HepG2 (cell line): ENCODE data around the gene CENPP. TPM values are rescaled to one million over a fixed set of nuclear protein-coding genes. Genes with fewer than 3 reads are reported as not detected.

ENCODE experiments used
- ATAC-seq: fragments of 200-7000 bp; cut with Tn5 transposase; 3 replicates; pipeline ENCODE4 v1.9.1; 2020; ENCODE audit warnings: mild to moderate bottlenecking, moderate library complexity
- BruUV-seq: library from RNA; stranded (reverse); fragments of 400-500 nt; replicated peaks from 2 replicates; lab custom pipeline; 2021; lab: Mats Ljungman, UMichigan
- CTCF ChIA-PET: fragments of 300-600 bp; formaldehyde crosslinking; extraction: SDS; loops from one replicate; lab custom pipeline; 2021; ENCODE audit warnings: low total read pairs, inconsistent platforms, low intra/inter-chr PET ratio; lab: Yijun Ruan, JAX
- POLR2A ChIA-PET: fragments of 350-600 bp; sonication (Branson Sonifier 250); formaldehyde crosslinking; loops from one replicate; lab custom pipeline; 2020; ENCODE audit warnings: antibody characterized with exemption, inconsistent platforms; lab: Yijun Ruan, JAX
- DNase-seq: peaks from one replicate; pipeline ENCODE4 v3.0.0-alpha.2; 2015; ENCODE audit warnings: low spot score
- FAIRE-seq: peaks from 3 replicates; lab custom pipeline; 2011; peaks lifted over from hg19 to GRCh38; lab: Jason Lieb, UNC
- H2AFZ ChIP-seq: one replicate; pipeline ENCODE4 v1.6.1; 2011; ENCODE audit warnings: low read length, inconsistent platforms
- H3K27ac ChIP-seq: fragments of 300-600 bp; 3 replicates; pipeline ENCODE4 v1.8.0; 2011; ENCODE audit warnings: mixed run types, mild to moderate bottlenecking, mixed read lengths, low read length, inconsistent platforms; ENCODE audit not compliant: insufficient read depth; ENCODE audit errors: extremely low read length
- H3K27me3 ChIP-seq, 2 experiments: fragments of 200-600 bp in 1 of 2; 2 replicates in 1 of 2; 3 replicates in 1 of 2; pipeline versions ENCODE4 v1.6.0 to v1.8.0; 2011; ENCODE audit warnings: low read length in 2 of 2, mild to moderate bottlenecking in 2 of 2, moderate library complexity in 2 of 2, inconsistent platforms in 1 of 2; ENCODE audit not compliant: insufficient read depth in 2 of 2, control insufficient read depth in 1 of 2
- H3K36me3 ChIP-seq, 2 experiments: fragments of 200-600 bp in 1 of 2; replicated peaks in 1 of 2; 2 replicates in 1 of 2; 3 replicates in 1 of 2; pipeline versions ENCODE4 v1.5.1 to v1.8.0; 2011; ENCODE audit warnings: low read length in 2 of 2, inconsistent platforms in 1 of 2; ENCODE audit not compliant: insufficient read depth in 2 of 2, control insufficient read depth in 1 of 2
- H3K4me1 ChIP-seq: 2 replicates; pipeline ENCODE4 v1.5.1; 2012; ENCODE audit warnings: low read length, inconsistent platforms; ENCODE audit not compliant: insufficient read depth
- H3K4me2 ChIP-seq: 2 replicates; pipeline ENCODE4 v1.6.0; 2011; ENCODE audit warnings: low read depth, low read length, inconsistent platforms
- H3K4me3 ChIP-seq, 3 experiments: fragments of 200-600 bp in 1 of 3; sonication (generic), shearing (Covaris generic) in 1 of 3; replicated peaks in 1 of 3; 2 replicates each; pipeline ENCODE4 v1.5.1; 2011 to 2016; ENCODE audit warnings: low read length in 3 of 3, inconsistent platforms in 2 of 3, low read depth in 2 of 3, mild to moderate bottlenecking in 2 of 3, control low read depth in 1 of 3, mixed read lengths in 1 of 3; ENCODE audit not compliant: insufficient read depth in 1 of 3
- H3K79me2 ChIP-seq: one replicate; pipeline ENCODE4 v1.6.1; 2011; ENCODE audit warnings: low read length, inconsistent platforms; ENCODE audit not compliant: insufficient read depth
- H3K9ac ChIP-seq: 2 replicates; pipeline ENCODE4 v1.6.0; 2011; ENCODE audit warnings: mild to moderate bottlenecking, low read depth, low read length, inconsistent platforms; ENCODE audit not compliant: insufficient read depth
- H3K9me3 ChIP-seq: 2 replicates; pipeline ENCODE4 v1.5.1; 2012; ENCODE audit warnings: mild to moderate bottlenecking, low read length
- H4K20me1 ChIP-seq: 2 replicates; pipeline ENCODE4 v1.6.0; 2011; ENCODE audit warnings: inconsistent platforms, mild to moderate bottlenecking, low read length, moderate library complexity; ENCODE audit not compliant: insufficient read depth
- ELF3 ChIP-seq: IDR thresholded peaks from 2 replicates; pipeline ENCODE4 v1.6.1; 2016; ENCODE audit warnings: missing genetic modification reagents, missing compliant biosample characterization
- PHB2 ChIP-seq: fragments of 450-650 bp; IDR thresholded peaks from 2 replicates; pipeline ENCODE4 v1.6.1; 2018; ENCODE audit not compliant: partially characterized antibody
- RFXAP ChIP-seq: sonication (generic); formaldehyde crosslinking; IDR thresholded peaks from 2 replicates; pipeline ENCODE4 v1.4.0; 2020; ENCODE audit warnings: missing genetic modification reagents, borderline replicate concordance
- SNAI1 ChIP-seq: sonication (generic); formaldehyde crosslinking; IDR thresholded peaks from 2 replicates; pipeline ENCODE4 v1.5.0; 2020; ENCODE audit warnings: mild to moderate bottlenecking, missing genetic modification reagents, borderline replicate concordance
- ZBTB7A ChIP-seq: sonication (generic); formaldehyde crosslinking; IDR thresholded peaks from 2 replicates; pipeline ENCODE4 v1.8.0; 2022; ENCODE audit warnings: mild to moderate bottlenecking, missing genetic modification reagents
- ZC3H13 ChIP-seq: sonication (generic); formaldehyde crosslinking; IDR thresholded peaks from 2 replicates; pipeline ENCODE4 v1.8.1; 2023; ENCODE audit warnings: mild to moderate bottlenecking, missing genetic modification reagents, moderate library complexity
- ZMYM2 ChIP-seq: sonication (generic); formaldehyde crosslinking; IDR thresholded peaks from 2 replicates; pipeline ENCODE4 v1.8.0; 2022; ENCODE audit warnings: mild to moderate bottlenecking, missing genetic modification reagents
- ZNF10 ChIP-seq: sonication (generic); formaldehyde crosslinking; IDR thresholded peaks from 2 replicates; pipeline ENCODE4 v1.4.0; 2020; ENCODE audit warnings: mild to moderate bottlenecking, low read depth, missing genetic modification reagents, borderline replicate concordance
- ZNF101 ChIP-seq: sonication (generic); formaldehyde crosslinking; IDR thresholded peaks from 2 replicates; pipeline ENCODE4 v1.4.0; 2020; ENCODE audit warnings: mild to moderate bottlenecking, low read depth, missing genetic modification reagents, borderline replicate concordance
- ZNF124 ChIP-seq: sonication (generic); formaldehyde crosslinking; IDR thresholded peaks from 2 replicates; pipeline ENCODE4 v1.4.0; 2020; ENCODE audit warnings: missing genetic modification reagents
- ZNF296 ChIP-seq: sonication (generic); formaldehyde crosslinking; conservative IDR thresholded peaks from 2 replicates; pipeline ENCODE4 v1.5.0; 2020; ENCODE audit warnings: mild to moderate bottlenecking, missing genetic modification reagents
- ZNF382 ChIP-seq: sonication (generic); formaldehyde crosslinking; IDR thresholded peaks from 2 replicates; pipeline ENCODE4 v1.5.0; 2020; ENCODE audit warnings: missing genetic modification reagents, mild to moderate bottlenecking, borderline replicate concordance
- ZNF432 ChIP-seq: sonication (generic); formaldehyde crosslinking; IDR thresholded peaks from 2 replicates; pipeline ENCODE4 v1.5.0; 2020; ENCODE audit warnings: missing genetic modification reagents, mild to moderate bottlenecking, borderline replicate concordance
- ZNF644 ChIP-seq: IDR thresholded peaks from 2 replicates; pipeline ENCODE4 v1.6.1; 2016; ENCODE audit warnings: low read depth
- ZNF660 ChIP-seq: sonication (generic); formaldehyde crosslinking; IDR thresholded peaks from 2 replicates; pipeline ENCODE4 v1.5.1; 2020; ENCODE audit warnings: mild to moderate bottlenecking, low read depth, missing genetic modification reagents, borderline replicate concordance
- ZNF674 ChIP-seq: sonication (generic); formaldehyde crosslinking; IDR thresholded peaks from 2 replicates; pipeline ENCODE4 v1.5.0; 2020; ENCODE audit warnings: low read depth, mild to moderate bottlenecking, missing genetic modification reagents
- ZNF749 ChIP-seq: sonication (generic); formaldehyde crosslinking; IDR thresholded peaks from 2 replicates; pipeline ENCODE4 v1.8.0; 2022; ENCODE audit warnings: mild to moderate bottlenecking, missing genetic modification reagents, moderate library complexity, borderline replicate concordance
- ZNF816 ChIP-seq: sonication (generic); formaldehyde crosslinking; IDR thresholded peaks from 2 replicates; pipeline ENCODE4 v1.8.0; 2022; ENCODE audit warnings: missing genetic modification reagents, mild to moderate bottlenecking, borderline replicate concordance
- WGBS: methylation state at CpG from one replicate; pipeline ENCODE4 v1.1.6; 2017; ENCODE audit warnings: low lambda C conversion rate; 5-methylcytosine and 5-hydroxymethylcytosine counted together
- in situ Hi-C: cut with HindIII; loops from 2 replicates; pipeline ENCODE4 v1.10.0; 2017; ENCODE audit warnings: low pct_unique_long_range_greater_than_20kb; ENCODE audit not compliant: extremely low pct_ligation_motif_present
- intact Hi-C: fragments of 100-400 bp; cut with micrococcal nuclease; formaldehyde crosslinking; loops from one replicate; pipeline ENCODE4 v1.10.0; 2022; ENCODE audit not compliant: unreplicated experiment
- polyA plus RNA-seq, 8 experiments: library from polyadenylated mRNA; depleted of rRNA in 3 of 8; stranded (reverse) in 7 of 8; unstranded in 1 of 8; fragments of >200 nt; fragmentation: Illumina TruSeq in 4 of 8; extraction: Trizol in 4 of 8; gene quantifications; 2 replicates each; pipeline versions ENCODE4 v1.2.1 to v1.2.3, GENCODE V29; 2011 to 2016; ENCODE audit warnings: low read depth in 4 of 8, missing spikeins in 1 of 8, mixed read lengths in 1 of 8; ENCODE audit not compliant: insufficient read depth in 1 of 8
- total RNA-seq, 5 experiments: library from RNA; depleted of rRNA; stranded (reverse); fragments of >200 nt; fragmentation: Illumina TruSeq; extraction: Trizol; gene quantifications; 2 replicates each; pipeline ENCODE4 v1.2.3, GENCODE V29; 2016; ENCODE audit warnings: low read depth in 1 of 5
- TF ChIP-seq, protein P1 (sequence below): IDR thresholded peaks from 2 replicates; pipeline ENCODE4 v1.6.1; 2016; ENCODE audit warnings: low read depth, control low read depth
- TF ChIP-seq, protein P2 (sequence below): sonication (generic); formaldehyde crosslinking; IDR thresholded peaks from 2 replicates; pipeline ENCODE4 v1.4.0; 2020; ENCODE audit warnings: mild to moderate bottlenecking, missing genetic modification reagents

The CENPP gene
- total and polyA plus RNA-seq, 2 of the 13 experiments (the other 11 are each of a cell fraction or from before 2014, with no cell fraction given), result 2.0 to 11.4 TPM

DNA sequence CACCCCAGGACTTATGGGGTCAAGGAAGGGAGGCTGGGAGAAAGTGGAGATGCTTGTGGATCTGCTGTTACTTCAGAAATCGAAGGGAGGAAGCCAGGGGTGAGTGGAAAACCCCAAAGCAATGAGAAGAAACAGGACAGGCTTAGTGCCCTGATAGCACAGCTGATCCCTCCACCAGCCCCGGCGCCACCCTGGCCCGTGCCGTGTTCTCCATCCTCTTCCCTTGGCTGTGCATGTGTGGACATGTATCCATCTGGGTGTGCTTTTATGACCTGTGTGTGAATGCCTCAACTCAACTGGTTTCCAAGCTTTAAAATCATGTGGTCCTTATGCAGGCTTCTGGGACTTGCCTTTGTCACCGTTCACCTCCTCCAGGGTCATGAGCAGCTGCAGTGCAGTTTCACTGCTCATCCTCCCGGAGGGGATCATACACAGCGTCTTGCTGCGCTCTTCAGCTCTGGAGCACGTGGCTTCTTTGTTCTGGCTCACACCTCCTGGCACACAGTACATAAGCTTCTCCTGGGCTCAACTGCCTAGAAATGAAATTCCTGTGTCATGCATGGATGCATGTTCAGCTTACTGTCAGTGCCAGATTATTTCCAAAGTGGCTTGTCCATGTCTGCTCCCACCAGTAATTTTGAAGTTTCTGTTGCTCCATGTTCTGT is 286.0 kb downstream of the CENPP start:
- over 99% methylated on average over 10 of the region's 10 CpGs for WGBS
- H3K27ac ChIP-seq, result no peak overlapping the region
- no peak for ATAC-seq
- FAIRE-seq, result no peak
- peaks cover 0 to 13% of the 10 kb centered on the region in 2 experiments; a peak in 4 of 5 replicates for H3K36me3 ChIP-seq
- no TSS peak for BruUV-seq
- CTCF ChIA-PET, result no interaction called here
- no peak overlapping the region for H3K4me2 ChIP-seq
- H3K4me1 ChIP-seq, result peaks cover 48% of the 10 kb centered on the region
- no peak overlapping the region for H3K4me3 ChIP-seq
- no peaks in the 10 kb centered on the region for H3K79me2 ChIP-seq
- in situ Hi-C loops, result no loop called here
- H2AFZ ChIP-seq, result no peak overlapping the region
- POLR2A ChIA-PET, result no interaction called here
- DNase-seq, result no peak
- H3K9me3 ChIP-seq, result no peaks in the 10 kb centered on the region
- TF ChIP-seq ZNF296 (CRISPR knock-in tag) (no peak), RFXAP (CRISPR knock-in tag) (no peak), SNAI1 (no peak), ZNF382 (CRISPR knock-in tag) (no peak), ZNF749 (CRISPR knock-in tag) (no peak), ZNF660 (no peak), ZNF101 (CRISPR knock-in tag) (no peak), ZNF816 (CRISPR knock-in tag) (no peak), ZMYM2 (CRISPR knock-in tag) (no peak), ZNF124 (CRISPR knock-in tag) (no peak), PHB2 (no peak), ZNF432 (CRISPR knock-in tag) (no peak), ELF3 (no peak), ZNF674 (CRISPR knock-in tag) (no peak), ZNF10 (CRISPR knock-in tag) (no peak), ZNF644 (CRISPR knock-in tag) (no peak), ZC3H13 (CRISPR knock-in tag) (no peak), ZBTB7A (CRISPR knock-in tag) (no peak)
- TF ChIP-seq, protein P1, sequence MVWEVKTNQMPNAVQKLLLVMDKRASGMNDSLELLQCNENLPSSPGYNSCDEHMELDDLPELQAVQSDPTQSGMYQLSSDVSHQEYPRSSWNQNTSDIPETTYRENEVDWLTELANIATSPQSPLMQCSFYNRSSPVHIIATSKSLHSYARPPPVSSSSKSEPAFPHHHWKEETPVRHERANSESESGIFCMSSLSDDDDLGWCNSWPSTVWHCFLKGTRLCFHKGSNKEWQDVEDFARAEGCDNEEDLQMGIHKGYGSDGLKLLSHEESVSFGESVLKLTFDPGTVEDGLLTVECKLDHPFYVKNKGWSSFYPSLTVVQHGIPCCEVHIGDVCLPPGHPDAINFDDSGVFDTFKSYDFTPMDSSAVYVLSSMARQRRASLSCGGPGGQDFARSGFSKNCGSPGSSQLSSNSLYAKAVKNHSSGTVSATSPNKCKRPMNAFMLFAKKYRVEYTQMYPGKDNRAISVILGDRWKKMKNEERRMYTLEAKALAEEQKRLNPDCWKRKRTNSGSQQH, result no peak
- TF ChIP-seq, protein P2, sequence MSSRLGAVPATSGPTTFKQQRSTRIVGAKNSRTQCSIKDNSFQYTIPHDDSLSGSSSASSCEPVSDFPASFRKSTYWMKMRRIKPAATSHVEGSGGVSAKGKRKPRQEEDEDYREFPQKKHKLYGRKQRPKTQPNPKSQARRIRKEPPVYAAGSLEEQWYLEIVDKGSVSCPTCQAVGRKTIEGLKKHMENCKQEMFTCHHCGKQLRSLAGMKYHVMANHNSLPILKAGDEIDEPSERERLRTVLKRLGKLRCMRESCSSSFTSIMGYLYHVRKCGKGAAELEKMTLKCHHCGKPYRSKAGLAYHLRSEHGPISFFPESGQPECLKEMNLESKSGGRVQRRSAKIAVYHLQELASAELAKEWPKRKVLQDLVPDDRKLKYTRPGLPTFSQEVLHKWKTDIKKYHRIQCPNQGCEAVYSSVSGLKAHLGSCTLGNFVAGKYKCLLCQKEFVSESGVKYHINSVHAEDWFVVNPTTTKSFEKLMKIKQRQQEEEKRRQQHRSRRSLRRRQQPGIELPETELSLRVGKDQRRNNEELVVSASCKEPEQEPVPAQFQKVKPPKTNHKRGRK, result no peak
- TF ChIP-seq, all 625 proteins: peak for 0
- Histone ChIP-seq H3K27me3 (no peaks in the 10 kb centered on the region), H3K9ac (no peak overlapping the region), H4K20me1 (no peaks in the 10 kb centered on the region)
- intact Hi-C loops, result no loop called here
